Stimulated activated CD4-positive, alpha-beta T cell treated with anti-CD3 and anti-CD28 coated beads, Interleukin-2, amount 100 ng/mL, for 24 hours (primary cell): Measurements from ENCODE around the gene LYZL1.
"Not testable (repeated sequence)": the region's sequence is repeated elsewhere in the genome, so short reads cannot be mapped to it uniquely, and the experiment has no call there.

Experiments used
- DNase-seq, 2 donors: peaks; one replicate each; pipeline ENCODE4 v3.0.0-alpha.2; 2020

Gene LYZL1

GRCh38 chr10:29265210-29265768, 23.6 kb upstream of the LYZL1 start:
- no peak for DNase-seq

GRCh38 chr10:29266641-29267040, 22.2 kb upstream of the LYZL1 start:
- no peak for DNase-seq

GRCh38 chr10:29268011-29268410, 20.9 kb upstream of the LYZL1 start:
- DNase-seq, result no peak

- DNase-seq, result no peak
Measured at GRCh38 chr10:29269486-29269885, 19.4 kb upstream of the LYZL1 start.

- DNase-seq, result no peak
Measured at GRCh38 chr10:29270883-29271282, 18.0 kb upstream of the LYZL1 start.

GRCh38 chr10:29271877-29272276, 17.0 kb upstream of the LYZL1 start:
- no peak for DNase-seq

GRCh38 chr10:29273478-29273877, 15.4 kb upstream of the LYZL1 start:
- DNase-seq, result no peak

- no peak for DNase-seq
Measured at GRCh38 chr10:29276251-29276850, 12.5 kb upstream of the LYZL1 start.

- DNase-seq, result no peak
Measured at GRCh38 chr10:29277296-29277695, 11.6 kb upstream of the LYZL1 start.

- DNase-seq, result no peak
Measured at GRCh38 chr10:29279779-29280487, 8.9 kb upstream of the LYZL1 start.

- DNase-seq, result no peak
Measured at GRCh38 chr10:29280488-29280840, 8.4 kb upstream of the LYZL1 start.

GRCh38 chr10:29285624-29286051, 3.2 kb upstream of the LYZL1 start:
- no peak for DNase-seq

GRCh38 chr10:29287635-29288034, 1.2 kb upstream of the LYZL1 start:
- no peak for DNase-seq

- DNase-seq, result not testable (repeated sequence)
Measured at GRCh38 chr10:29291561-29291960, 2.7 kb downstream of the LYZL1 start.

- DNase-seq, result not testable (repeated sequence)
Measured at GRCh38 chr10:29292406-29292805, 3.5 kb downstream of the LYZL1 start.

- no peak for DNase-seq
Measured at GRCh38 chr10:29295813-29296212, 6.9 kb downstream of the LYZL1 start.

GRCh38 chr10:29297678-29298077, 8.8 kb downstream of the LYZL1 start:
- DNase-seq, result no peak

- no peak for DNase-seq
Measured at GRCh38 chr10:29301359-29301910, 12.6 kb downstream of the LYZL1 start.

GRCh38 chr10:29302499-29302898, 13.6 kb downstream of the LYZL1 start:
- DNase-seq, result no peak

- DNase-seq, result peak; percentile 20 to 35
Measured at GRCh38 chr10:29304264-29304994, 15.6 kb downstream of the LYZL1 start.

GRCh38 chr10:29304995-29305335, 16.1 kb downstream of the LYZL1 start:
- no peak for DNase-seq

GRCh38 chr10:29306688-29307087, 17.8 kb downstream of the LYZL1 start:
- no peak for DNase-seq

GRCh38 chr10:29308142-29308541, 19.3 kb downstream of the LYZL1 start:
- DNase-seq, result not testable (repeated sequence)

GRCh38 chr10:29309465-29309864, 20.6 kb downstream of the LYZL1 start:
- DNase-seq, result no peak
